ENCODE measurements around the gene CPED1.
A peak's percentile ranks its signal among the peaks of the same experiment; 100 is the strongest.

Gene CPED1

DNA sequence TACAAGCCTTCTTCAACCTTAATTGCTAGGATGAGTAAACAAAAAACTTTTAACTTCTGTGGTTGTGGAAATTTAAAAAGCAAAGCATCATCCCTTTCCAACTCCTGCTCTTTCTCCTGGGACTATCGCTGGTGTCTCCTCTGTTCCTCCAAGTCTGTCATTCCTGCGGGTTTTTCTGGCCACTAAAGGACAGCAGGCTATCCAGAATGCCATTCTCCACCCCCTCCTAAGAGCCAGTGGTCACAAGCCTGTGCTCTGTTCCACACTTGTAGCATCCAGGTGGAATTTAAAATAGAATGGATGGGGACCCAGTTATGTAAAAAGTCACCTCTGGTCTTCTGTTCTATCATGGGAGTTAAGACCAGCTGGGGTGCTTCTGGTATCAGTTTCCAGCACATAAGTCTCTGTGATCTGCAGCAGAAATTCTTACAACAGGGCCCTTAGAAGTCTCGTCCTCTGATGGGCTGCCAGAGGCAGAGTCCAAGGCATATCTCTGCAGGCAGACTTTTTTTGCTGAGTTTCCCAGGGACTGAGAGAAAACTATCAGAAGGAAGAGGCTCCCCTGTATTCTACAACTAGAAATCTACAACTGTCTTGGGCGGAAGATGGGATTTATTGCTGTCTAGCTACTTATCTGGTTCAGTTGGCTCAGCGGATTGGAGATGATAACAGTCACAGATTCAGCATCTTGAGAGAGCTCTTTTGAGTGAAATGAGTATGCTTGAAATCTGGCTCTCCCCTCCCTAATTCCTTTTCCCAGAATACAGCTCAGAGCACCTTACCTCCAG is 335.2 kb downstream of the CPED1 start:
- TF ChIP-seq CTCF (IDR thresholded peaks at IDR 0.05; ENCODE audit: low read depth, low read length, missing control alignments) = no peak
- no peak for DNase-seq (ENCODE audit: extremely low read depth, low read depth)
- no peak overlapping the region for H3K4me3 ChIP-seq (replicated peaks; ENCODE audit: low read depth, low read length)

GRCh38 chr7:121327671-121328070 is 339.2 kb downstream of the CPED1 start:
- no peak for DNase-seq (ENCODE audit: extremely low read depth, low read depth)
- no peak overlapping the region for H3K4me3 ChIP-seq (replicated peaks; ENCODE audit: low read depth, low read length)
- no peak for TF ChIP-seq CTCF (IDR thresholded peaks at IDR 0.05; ENCODE audit: low read depth, low read length, missing control alignments)

GRCh38 chr7:121328508-121329190 is 340.1 kb downstream of the CPED1 start, which contains the start of gene WNT16:
Gene WNT16, plus strand, starts transcription at chr7:121329000. Its CDS starts 293 bp downstream, at chr7:121329293.
- no peak for DNase-seq (ENCODE audit: extremely low read depth, low read depth)
- TF ChIP-seq CTCF (IDR thresholded peaks at IDR 0.05; ENCODE audit: low read depth, low read length, missing control alignments) = no peak
- H3K4me3 ChIP-seq (replicated peaks; ENCODE audit: low read depth, low read length) = peak within 1 kb of the TSS; percentile 49

DNA sequence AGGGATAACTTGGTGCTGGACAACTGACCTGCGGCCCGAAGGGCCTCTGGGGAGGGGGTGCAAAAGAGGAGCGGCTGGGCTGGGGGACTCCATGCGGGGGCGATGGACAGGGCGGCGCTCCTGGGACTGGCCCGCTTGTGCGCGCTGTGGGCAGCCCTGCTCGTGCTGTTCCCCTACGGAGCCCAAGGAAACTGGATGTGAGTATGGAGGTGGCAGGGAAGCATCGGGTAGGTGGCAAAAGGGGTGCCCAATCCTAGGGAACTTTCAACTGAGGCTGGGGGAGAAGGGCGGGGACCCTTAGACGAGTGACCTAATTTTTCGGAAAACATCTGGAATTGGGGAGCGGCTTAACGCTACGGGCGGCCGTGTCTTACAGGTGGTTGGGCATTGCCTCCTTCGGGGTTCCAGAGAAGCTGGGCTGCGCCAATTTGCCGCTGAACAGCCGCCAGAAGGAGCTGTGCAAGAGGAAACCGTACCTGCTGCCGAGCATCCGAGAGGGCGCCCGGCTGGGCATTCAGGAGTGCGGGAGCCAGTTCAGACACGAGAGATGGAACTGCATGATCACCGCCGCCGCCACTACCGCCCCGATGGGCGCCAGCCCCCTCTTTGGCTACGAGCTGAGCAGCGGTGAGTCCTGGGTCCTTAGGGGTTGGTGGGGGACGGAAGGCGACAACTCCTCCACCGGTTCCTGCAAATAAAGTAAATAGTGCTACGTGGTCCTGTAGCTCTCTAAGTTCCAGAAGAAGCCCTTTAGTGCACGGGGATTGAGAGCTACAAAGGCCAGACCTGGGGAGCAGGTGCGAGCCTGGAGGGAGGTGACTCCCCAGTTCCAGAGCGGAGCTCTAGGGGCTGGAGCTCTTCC is 340.9 kb downstream of the CPED1 start:
- no peak for TF ChIP-seq CTCF (IDR thresholded peaks at IDR 0.05; ENCODE audit: low read depth, low read length, missing control alignments)
- peak overlapping the region; percentile 49 for H3K4me3 ChIP-seq (replicated peaks; ENCODE audit: low read depth, low read length)
- no peak for DNase-seq (ENCODE audit: extremely low read depth, low read depth)

GRCh38 chr7:121330053-121330833 is 341.7 kb downstream of the CPED1 start:
- peak overlapping the region; percentile 49 for H3K4me3 ChIP-seq (replicated peaks; ENCODE audit: low read depth, low read length)
- no peak for DNase-seq (ENCODE audit: extremely low read depth, low read depth)
- no peak for TF ChIP-seq CTCF (IDR thresholded peaks at IDR 0.05; ENCODE audit: low read depth, low read length, missing control alignments)

DNA sequence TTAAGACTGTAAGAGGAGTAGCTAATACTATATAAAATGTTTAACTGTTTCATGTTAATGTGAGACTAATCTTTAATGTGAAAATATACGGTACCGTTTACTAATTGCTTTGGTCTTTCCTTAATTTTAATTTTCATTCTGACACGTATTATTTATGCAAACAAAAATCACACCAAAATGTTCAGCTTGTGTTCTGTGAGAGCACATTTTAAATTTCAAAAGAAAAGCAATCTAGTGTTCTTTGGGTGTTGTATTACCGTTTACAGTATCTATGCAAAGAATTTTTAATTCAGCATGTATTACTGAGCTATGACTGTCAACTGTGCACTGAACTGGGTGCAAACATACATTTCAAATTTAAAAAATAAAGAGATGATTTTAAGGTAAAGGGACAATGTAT is 342.5 kb downstream of the CPED1 start:
- DNase-seq (ENCODE audit: extremely low read depth, low read depth) = no peak
- TF ChIP-seq CTCF (IDR thresholded peaks at IDR 0.05; ENCODE audit: low read depth, low read length, missing control alignments) = no peak
- no peak overlapping the region for H3K4me3 ChIP-seq (replicated peaks; ENCODE audit: low read depth, low read length)

All from HFF-Myc (cell line).